Gastroesophageal sphincter (tissue), 3 donors: ENCODE measurements around the gene CEP120.

Experiments used
- CTCF ChIP-seq, 4 experiments: fragments of 200-600 bp in 2 of 4; fragments of 450-650 bp in 2 of 4; sonication (generic) in 1 of 4; IDR thresholded peaks; one replicate each; pipeline ENCODE4 v1.5.1; 2017 to 2019; ENCODE audit warnings: antibody characterized with exemption in 4 of 4, mild to moderate bottlenecking in 2 of 4, moderate library complexity in 2 of 4
- EP300 ChIP-seq: sonication (generic); formaldehyde crosslinking; IDR thresholded peaks from one replicate; pipeline ENCODE4 v1.6.1; 2017; ENCODE audit warnings: antibody characterized with exemption, mild to moderate bottlenecking
- POLR2A ChIP-seq, 2 donors: fragments of 450-650 bp; IDR thresholded peaks; one replicate each; pipeline ENCODE4 v1.6.1; 2017; ENCODE audit warnings: antibody characterized with exemption in 2 of 2, mild to moderate bottlenecking in 2 of 2, moderate library complexity in 1 of 2
- POLR2AphosphoS5 ChIP-seq: sonication (generic); formaldehyde crosslinking; IDR thresholded peaks from one replicate; pipeline ENCODE4 v1.6.1; 2017; ENCODE audit warnings: antibody characterized with exemption

DNA sequence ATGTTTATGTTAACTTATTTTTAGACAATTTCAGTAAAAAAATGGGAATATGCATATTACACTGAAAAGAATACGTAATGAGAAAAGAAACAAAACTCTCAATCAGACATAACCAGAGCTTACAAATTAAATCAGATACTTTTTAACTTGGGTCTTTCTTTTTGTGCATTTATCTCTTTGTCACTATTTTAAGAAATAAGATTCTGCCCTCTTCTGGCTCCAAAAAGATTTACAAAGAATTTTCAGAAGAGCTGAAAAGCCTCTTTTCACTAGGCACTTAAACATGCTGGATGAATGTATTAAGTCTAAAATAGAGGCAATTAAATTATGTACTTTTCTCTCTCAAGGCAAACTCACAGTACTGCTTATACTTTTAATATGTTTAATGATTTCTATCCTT is 55.5 kb downstream of the CEP120 start:
- TF ChIP-seq POLR2A (IDR thresholded peaks at IDR 0.05) (no peak), CTCF (IDR thresholded peaks at IDR 0.05) (peak in 3 of 4 experiments; percentile 14 to 48 (median 19)), POLR2AphosphoS5 (no peak), EP300 (no peak)
